GM21367 (cell line): Measurements from ENCODE around the gene OMA1.

ENCODE experiments used
- ATAC-seq: cut with Tn5 transposase; IDR thresholded peaks from one replicate; pipeline ENCODE4 v1.9.1; 2021; ENCODE audit not compliant: unreplicated experiment

Gene OMA1

DNA sequence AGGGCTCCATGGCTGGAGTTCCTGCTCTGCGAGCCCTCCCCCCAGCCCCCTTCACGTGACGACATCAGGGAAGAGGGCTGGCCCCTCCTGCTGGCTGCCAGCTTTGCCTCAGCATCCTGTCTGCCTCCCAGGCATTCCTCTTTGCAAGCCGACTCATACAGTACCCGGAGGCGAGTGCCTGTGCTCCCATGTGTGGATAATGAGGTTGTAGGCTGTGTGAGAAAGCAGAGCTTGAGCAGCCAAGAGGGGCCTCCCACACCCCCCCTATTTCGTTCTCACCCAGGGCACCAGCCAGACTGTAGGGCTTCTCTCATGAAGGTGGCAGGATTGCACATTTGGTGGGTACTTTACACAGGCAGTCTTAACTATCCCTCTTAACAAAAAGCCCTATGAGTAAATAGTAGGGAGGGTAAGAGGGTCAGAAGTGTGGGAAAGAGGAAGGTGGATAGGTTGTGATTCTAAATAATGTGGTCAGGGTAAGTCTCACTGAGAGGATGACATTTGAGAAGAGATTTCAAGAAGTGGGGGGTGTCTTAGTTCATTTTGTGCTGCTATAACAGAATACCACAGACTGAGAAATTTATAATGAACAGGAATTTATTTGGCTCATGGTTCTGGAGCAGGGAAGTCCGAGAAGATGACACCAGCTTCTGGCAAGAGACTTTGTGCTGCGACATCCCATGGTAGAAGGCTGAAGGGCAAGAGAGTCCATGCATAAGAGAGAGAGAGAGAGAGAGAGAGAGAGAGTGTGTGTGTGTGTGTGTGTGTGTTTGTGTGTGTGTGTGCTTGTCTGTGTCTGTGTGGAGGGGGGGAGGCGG lies 113.5 kb downstream of the OMA1 start:
- ATAC-seq = no peak

DNA sequence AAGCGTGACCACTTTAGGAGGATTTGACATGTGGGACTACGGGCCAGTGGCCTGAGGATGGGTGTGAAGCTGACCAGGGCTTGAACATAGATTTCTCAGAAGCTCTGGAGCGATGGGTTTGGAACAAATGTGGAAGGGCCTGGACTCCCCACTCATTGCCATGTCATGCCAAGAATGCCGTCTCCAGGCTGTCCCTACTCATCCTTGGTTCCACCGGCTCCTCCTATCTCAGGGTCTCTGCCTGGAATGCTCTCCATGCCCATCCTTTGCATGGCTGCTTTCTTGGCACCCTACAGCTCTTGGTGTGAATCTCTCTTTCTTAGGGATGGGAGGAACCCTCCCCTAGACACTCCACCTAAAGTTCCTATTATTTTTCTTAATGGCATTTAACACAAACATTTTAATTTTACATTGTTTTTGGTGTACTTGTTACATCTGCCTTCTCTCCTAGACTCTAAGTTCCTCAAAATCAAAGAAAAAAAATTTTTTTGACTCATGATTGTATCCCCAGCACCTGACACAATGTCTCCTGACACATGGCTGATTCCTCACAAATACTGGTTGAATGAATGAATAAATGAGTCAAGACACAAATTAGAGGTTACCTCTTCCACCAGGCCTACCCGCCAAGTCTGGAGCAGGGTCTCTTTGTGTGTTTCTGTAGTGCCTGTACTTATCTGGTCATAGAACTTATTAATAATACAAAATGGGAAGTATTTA lies 114.5 kb downstream of the OMA1 start:
- no peak for ATAC-seq
